Activated CD4-positive, CD25-positive, alpha-beta regulatory T cell treated with anti-CD3 and anti-CD28 coated beads, Interleukin-2, amount 50 U/mL, for 72 hours (primary cell): ENCODE data around the gene HRH2.
"Not testable (repeated sequence)": the region's sequence is repeated elsewhere in the genome, so short reads cannot be mapped to it uniquely, and the experiment has no call there.

Experiments used
- DNase-seq: peaks from one replicate; pipeline ENCODE4 v3.0.0; 2021

Gene HRH2

GRCh38 chr5:175657593-175658271 is at the start of gene HRH2:
TSS of gene HRH2 (plus strand) at chr5:175658071. CDS start at chr5:175683234, 25,163 bp downstream.
- peak; percentile 59 for DNase-seq

GRCh38 chr5:175609526-175609925 is 48.3 kb upstream of the HRH2 start:
- no peak for DNase-seq

GRCh38 chr5:175610381-175610780 is 47.5 kb upstream of the HRH2 start:
- no peak for DNase-seq

- no peak for DNase-seq
Measured at GRCh38 chr5:175610898-175611297, 47.0 kb upstream of the HRH2 start.

- no peak for DNase-seq
Measured at GRCh38 chr5:175614223-175614815, 43.6 kb upstream of the HRH2 start.

- DNase-seq, result no peak
Measured at GRCh38 chr5:175614861-175615260, 43.0 kb upstream of the HRH2 start.

- DNase-seq, result no peak
Measured at GRCh38 chr5:175616083-175616482, 41.8 kb upstream of the HRH2 start.

GRCh38 chr5:175616527-175616926 is 41.3 kb upstream of the HRH2 start:
- not testable (repeated sequence) for DNase-seq

GRCh38 chr5:175617447-175617846 is 40.4 kb upstream of the HRH2 start:
- DNase-seq, result no peak

- DNase-seq, result no peak
Measured at GRCh38 chr5:175620527-175620926, 37.3 kb upstream of the HRH2 start.

- DNase-seq, result no peak
Measured at GRCh38 chr5:175621971-175622370, 35.9 kb upstream of the HRH2 start.

GRCh38 chr5:175623088-175623487 is 34.8 kb upstream of the HRH2 start:
- DNase-seq, result no peak

- DNase-seq, result no peak
Measured at GRCh38 chr5:175624316-175624715, 33.6 kb upstream of the HRH2 start.

GRCh38 chr5:175627005-175627404 is 30.9 kb upstream of the HRH2 start:
- no peak for DNase-seq

- DNase-seq, result no peak
Measured at GRCh38 chr5:175627739-175628138, 30.1 kb upstream of the HRH2 start.

- no peak for DNase-seq
Measured at GRCh38 chr5:175628668-175629067, 29.2 kb upstream of the HRH2 start.

- no peak for DNase-seq
Measured at GRCh38 chr5:175629261-175629660, 28.6 kb upstream of the HRH2 start.

GRCh38 chr5:175629793-175630192 is 28.1 kb upstream of the HRH2 start:
- DNase-seq, result no peak

- no peak for DNase-seq
Measured at GRCh38 chr5:175635854-175636584, 21.9 kb upstream of the HRH2 start.

GRCh38 chr5:175638305-175638704 is 19.6 kb upstream of the HRH2 start:
- DNase-seq, result no peak

GRCh38 chr5:175640106-175640775 is 17.6 kb upstream of the HRH2 start:
- peak; percentile 14 for DNase-seq

- peak; percentile 25 for DNase-seq
Measured at GRCh38 chr5:175642998-175643397, 14.9 kb upstream of the HRH2 start.

- DNase-seq, result no peak
Measured at GRCh38 chr5:175646251-175646650, 11.6 kb upstream of the HRH2 start.

- DNase-seq, result no peak
Measured at GRCh38 chr5:175649967-175650366, 7.9 kb upstream of the HRH2 start.
